Fibroblast of lung (primary cell): ENCODE results near the gene XRCC4.

ENCODE experiments used
- EZH2 ChIP-seq: IDR thresholded peaks from 2 replicates; pipeline ENCODE4 v1.5.1; 2012; ENCODE audit warnings: low read length, control low read depth, mild to moderate bottlenecking; ENCODE audit errors: missing control alignments
- TF ChIP-seq, protein P1 (sequence below), 2 donors: IDR thresholded peaks in 1 of 2; conservative IDR thresholded peaks in 1 of 2; 1 replicate in 1 of 2; 2 replicates in 1 of 2; pipeline ENCODE4 v1.5.1; 2011 to 2012; ENCODE audit warnings: low read length in 2 of 2, control low read depth in 1 of 2, inconsistent platforms in 1 of 2, low read depth in 1 of 2, mild to moderate bottlenecking in 1 of 2

DNA sequence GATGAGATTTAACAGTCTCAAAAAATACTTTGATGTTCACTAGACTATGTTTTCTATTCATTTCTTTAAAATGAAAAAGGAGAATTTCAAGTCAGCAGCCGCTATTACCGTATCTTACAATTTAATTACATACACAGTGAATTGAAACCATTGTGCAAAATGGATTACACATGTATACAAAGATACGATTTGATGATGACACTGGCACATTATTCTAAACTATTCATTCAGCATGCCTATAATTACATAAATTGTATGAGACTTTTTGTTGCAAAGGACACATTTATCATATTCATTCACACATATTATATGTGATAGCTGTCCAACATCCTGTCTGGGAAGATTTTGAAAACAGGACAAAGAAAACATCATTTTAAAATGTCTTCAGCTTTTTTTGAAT is 275.9 kb downstream of the XRCC4 start:
- TF ChIP-seq, protein P1, sequence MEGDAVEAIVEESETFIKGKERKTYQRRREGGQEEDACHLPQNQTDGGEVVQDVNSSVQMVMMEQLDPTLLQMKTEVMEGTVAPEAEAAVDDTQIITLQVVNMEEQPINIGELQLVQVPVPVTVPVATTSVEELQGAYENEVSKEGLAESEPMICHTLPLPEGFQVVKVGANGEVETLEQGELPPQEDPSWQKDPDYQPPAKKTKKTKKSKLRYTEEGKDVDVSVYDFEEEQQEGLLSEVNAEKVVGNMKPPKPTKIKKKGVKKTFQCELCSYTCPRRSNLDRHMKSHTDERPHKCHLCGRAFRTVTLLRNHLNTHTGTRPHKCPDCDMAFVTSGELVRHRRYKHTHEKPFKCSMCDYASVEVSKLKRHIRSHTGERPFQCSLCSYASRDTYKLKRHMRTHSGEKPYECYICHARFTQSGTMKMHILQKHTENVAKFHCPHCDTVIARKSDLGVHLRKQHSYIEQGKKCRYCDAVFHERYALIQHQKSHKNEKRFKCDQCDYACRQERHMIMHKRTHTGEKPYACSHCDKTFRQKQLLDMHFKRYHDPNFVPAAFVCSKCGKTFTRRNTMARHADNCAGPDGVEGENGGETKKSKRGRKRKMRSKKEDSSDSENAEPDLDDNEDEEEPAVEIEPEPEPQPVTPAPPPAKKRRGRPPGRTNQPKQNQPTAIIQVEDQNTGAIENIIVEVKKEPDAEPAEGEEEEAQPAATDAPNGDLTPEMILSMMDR (conservative IDR thresholded peaks at IDR 0.05 in 1 of 2, IDR thresholded peaks at IDR 0.05 in 1 of 2; ENCODE audit: low read depth in 1 of 2, low read length in 2 of 2), result no peak
- TF ChIP-seq EZH2, result no peak
